ENCODE data around the gene ADGRE1.

- TF ChIP-seq CTCF (IDR thresholded peaks at IDR 0.05) (no peak), POLR2A (IDR thresholded peaks at IDR 0.05) (no peak)
Measured at GRCh38 chr19:6956573-6956972, 69.2 kb downstream of the ADGRE1 start.
